ENCODE results near the gene CHMP2A. TPM values are rescaled to one million over a fixed set of nuclear protein-coding genes. Genes with fewer than 3 reads are reported as not detected.

Gene CHMP2A
- total RNA-seq, 1 donor from 2014 or later, result 132 TPM

DNA sequence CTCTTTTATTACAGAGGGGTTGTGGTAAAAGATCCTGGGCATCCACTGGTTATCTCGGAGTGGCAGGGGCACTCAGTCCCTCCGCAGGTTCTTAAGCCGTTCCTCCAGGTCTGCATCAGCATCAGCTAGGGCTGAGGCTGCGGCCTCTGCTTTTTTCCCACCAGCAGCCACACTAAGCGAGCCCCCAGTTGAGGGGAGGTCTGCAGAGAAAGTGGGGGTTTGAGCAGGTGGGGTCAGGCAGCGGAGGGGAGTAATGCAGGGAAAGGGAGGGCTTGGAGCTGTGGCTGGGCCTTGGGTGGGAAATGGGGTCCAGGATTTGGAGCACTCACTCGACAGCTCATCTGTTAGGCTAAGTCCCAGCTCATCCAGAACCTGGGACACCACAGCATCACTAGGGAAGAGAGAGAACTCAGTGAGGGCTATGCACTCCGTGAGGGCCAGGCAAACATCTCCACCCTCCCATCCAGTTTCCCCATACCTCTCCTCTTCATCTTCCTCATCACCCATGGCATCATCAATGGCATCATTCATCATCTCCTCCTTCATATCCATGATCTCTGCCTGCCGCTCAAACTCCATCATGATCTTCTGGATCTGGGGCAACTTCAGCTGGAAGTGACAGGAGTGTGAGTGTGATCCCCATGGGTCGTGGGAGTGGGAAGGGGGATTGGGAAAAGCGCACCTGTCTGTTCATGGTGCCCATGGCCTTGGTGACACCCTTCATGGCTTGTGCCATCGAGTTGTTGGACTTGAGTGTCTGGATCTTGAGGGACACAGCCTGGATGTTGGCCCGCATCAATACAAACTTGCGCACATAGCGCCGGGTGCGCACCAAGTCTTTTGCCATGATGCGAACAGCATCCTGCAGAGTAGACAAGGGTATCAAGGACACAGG is 3.1 kb downstream of the CHMP2A start:
- Mint-ChIP-seq H3K4me3 (ENCODE audit: unreplicated experiment) (no peak overlapping the region), H3K4me1 (ENCODE audit: unreplicated experiment) (peaks cover 31% of the 10 kb centered on the region), H3K27ac (ENCODE audit: unreplicated experiment) (no peak overlapping the region), H3K27me3 (ENCODE audit: unreplicated experiment) (no peaks in the 10 kb centered on the region), H3K36me3 (ENCODE audit: unreplicated experiment) (peaks cover 39% of the 10 kb centered on the region), H3K9me3 (ENCODE audit: unreplicated experiment) (no peaks in the 10 kb centered on the region)
- TF ChIP-seq, protein P1, sequence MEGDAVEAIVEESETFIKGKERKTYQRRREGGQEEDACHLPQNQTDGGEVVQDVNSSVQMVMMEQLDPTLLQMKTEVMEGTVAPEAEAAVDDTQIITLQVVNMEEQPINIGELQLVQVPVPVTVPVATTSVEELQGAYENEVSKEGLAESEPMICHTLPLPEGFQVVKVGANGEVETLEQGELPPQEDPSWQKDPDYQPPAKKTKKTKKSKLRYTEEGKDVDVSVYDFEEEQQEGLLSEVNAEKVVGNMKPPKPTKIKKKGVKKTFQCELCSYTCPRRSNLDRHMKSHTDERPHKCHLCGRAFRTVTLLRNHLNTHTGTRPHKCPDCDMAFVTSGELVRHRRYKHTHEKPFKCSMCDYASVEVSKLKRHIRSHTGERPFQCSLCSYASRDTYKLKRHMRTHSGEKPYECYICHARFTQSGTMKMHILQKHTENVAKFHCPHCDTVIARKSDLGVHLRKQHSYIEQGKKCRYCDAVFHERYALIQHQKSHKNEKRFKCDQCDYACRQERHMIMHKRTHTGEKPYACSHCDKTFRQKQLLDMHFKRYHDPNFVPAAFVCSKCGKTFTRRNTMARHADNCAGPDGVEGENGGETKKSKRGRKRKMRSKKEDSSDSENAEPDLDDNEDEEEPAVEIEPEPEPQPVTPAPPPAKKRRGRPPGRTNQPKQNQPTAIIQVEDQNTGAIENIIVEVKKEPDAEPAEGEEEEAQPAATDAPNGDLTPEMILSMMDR (IDR thresholded peaks at IDR 0.05), result no peak
- DNase-seq (ENCODE audit: extremely low spot score, unreplicated experiment), result no peak

DNA sequence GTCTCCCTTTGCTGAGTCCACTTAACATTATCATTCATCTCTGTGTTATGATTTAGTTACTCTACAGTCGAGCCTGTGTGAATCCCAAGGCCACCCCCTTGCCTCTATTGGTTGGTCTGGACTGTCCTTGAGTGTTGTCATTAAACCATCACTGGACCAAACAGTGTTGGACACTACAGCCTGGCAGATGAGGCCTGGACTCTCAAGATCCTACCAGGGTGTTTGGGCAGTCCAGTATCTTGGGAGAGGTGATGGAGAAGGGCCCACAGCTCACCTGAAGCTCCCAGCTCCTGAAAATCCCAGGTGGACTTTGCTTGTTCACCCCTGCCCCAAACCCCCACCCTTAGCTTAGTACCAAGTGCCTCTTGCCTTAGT is 3.8 kb downstream of the CHMP2A start:
- TF ChIP-seq, protein P1 (IDR thresholded peaks at IDR 0.05), result no peak
- DNase-seq (ENCODE audit: extremely low spot score, unreplicated experiment), result no peak
- Mint-ChIP-seq H3K36me3 (ENCODE audit: unreplicated experiment) (peaks cover 39% of the 10 kb centered on the region), H3K4me3 (ENCODE audit: unreplicated experiment) (no peak overlapping the region), H3K27me3 (ENCODE audit: unreplicated experiment) (no peaks in the 10 kb centered on the region), H3K4me1 (ENCODE audit: unreplicated experiment) (peaks cover 31% of the 10 kb centered on the region), H3K27ac (ENCODE audit: unreplicated experiment) (no peak overlapping the region), H3K9me3 (ENCODE audit: unreplicated experiment) (no peaks in the 10 kb centered on the region)

DNA sequence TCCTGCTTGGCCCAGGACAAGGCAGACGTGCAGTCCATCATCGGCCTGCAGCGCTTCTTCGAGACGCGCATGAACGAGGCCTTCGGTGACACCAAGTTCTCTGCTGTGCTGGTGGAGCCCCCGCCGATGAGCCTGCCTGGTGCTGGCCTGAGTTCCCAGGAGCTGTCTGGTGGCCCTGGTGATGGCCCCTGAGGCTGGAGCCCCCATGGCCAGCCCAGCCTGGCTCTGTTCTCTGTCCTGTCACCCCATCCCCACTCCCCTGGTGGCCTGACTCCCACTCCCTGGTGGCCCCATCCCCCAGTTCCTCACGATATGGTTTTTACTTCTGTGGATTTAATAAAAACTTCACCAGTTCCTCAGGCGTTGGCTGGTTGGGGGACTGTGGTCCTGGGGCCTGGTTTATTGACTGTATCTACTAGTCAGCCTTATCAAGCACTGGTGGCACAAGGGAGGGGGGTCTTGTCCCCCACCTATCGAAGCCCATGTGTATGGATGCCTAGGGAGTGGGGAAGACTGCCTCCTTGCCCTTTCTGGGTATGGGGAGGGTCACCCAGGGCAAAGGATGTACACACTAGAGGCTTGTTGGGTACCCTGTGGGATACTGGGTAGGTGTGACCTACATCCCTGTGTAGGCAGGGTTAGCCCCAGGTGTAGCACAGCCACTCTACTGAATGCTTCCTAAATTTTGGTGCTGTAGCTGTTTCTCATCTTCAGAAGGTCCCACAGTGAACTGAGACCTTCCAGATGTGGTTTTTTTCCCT is 4.4 kb downstream of the CHMP2A start:
- no peak for DNase-seq (ENCODE audit: extremely low spot score, unreplicated experiment)
- H3K27me3 Mint-ChIP-seq (ENCODE audit: unreplicated experiment), result no peaks in the 10 kb centered on the region
- peaks cover 41% of the 10 kb centered on the region for H3K36me3 Mint-ChIP-seq (ENCODE audit: unreplicated experiment)
- H3K9me3 Mint-ChIP-seq (ENCODE audit: unreplicated experiment), result no peaks in the 10 kb centered on the region
- peaks cover 34% of the 10 kb centered on the region for H3K4me1 Mint-ChIP-seq (ENCODE audit: unreplicated experiment)
- no peak overlapping the region for H3K27ac Mint-ChIP-seq (ENCODE audit: unreplicated experiment)
- no peak overlapping the region for H3K4me3 Mint-ChIP-seq (ENCODE audit: unreplicated experiment)
- TF ChIP-seq, protein P1 (IDR thresholded peaks at IDR 0.05), result no peak

GRCh38 chr19:58549664-58550361 is 5.1 kb downstream of the CHMP2A start:
- Mint-ChIP-seq H3K27ac (ENCODE audit: unreplicated experiment) (no peak overlapping the region), H3K4me3 (ENCODE audit: unreplicated experiment) (no peak overlapping the region), H3K4me1 (ENCODE audit: unreplicated experiment) (peaks cover 31% of the 10 kb centered on the region), H3K9me3 (ENCODE audit: unreplicated experiment) (no peaks in the 10 kb centered on the region), H3K36me3 (ENCODE audit: unreplicated experiment) (peaks cover 35% of the 10 kb centered on the region), H3K27me3 (ENCODE audit: unreplicated experiment) (no peaks in the 10 kb centered on the region)
- TF ChIP-seq, protein P1 (IDR thresholded peaks at IDR 0.05), result no peak
- no peak for DNase-seq (ENCODE audit: extremely low spot score, unreplicated experiment)

All from osteocyte (in vitro differentiated cells).